T-helper 1 cell treated with Interleukin-12 subunit alpha and Interleukin-12 subunit beta and Interleukin-4 antibody, amounts not matched to agents 30 ng/mL and 1 ng/mL, for 36 hours (primary cell): ENCODE measurements around the gene CDH23. TPM values are rescaled to one million over a fixed set of nuclear protein-coding genes. Genes with fewer than 3 reads are reported as not detected.

Source experiments
- intact Hi-C: fragments of 100-400 bp; cut with micrococcal nuclease; formaldehyde crosslinking; loops from one replicate; pipeline ENCODE4 v1.15.1; 2024
- total RNA-seq: library from RNA; stranded (reverse); gene quantifications from 2 replicates; pipeline ENCODE4 v1.2.3, GENCODE V29; 2022

The CDH23 gene
- total RNA-seq, 1 donor from 2014 or later: 1.3 TPM

- intact Hi-C loops: no loop called here
Measured at GRCh38 chr10:71392292-71392691, 4.4 kb upstream of the CDH23 start.

DNA sequence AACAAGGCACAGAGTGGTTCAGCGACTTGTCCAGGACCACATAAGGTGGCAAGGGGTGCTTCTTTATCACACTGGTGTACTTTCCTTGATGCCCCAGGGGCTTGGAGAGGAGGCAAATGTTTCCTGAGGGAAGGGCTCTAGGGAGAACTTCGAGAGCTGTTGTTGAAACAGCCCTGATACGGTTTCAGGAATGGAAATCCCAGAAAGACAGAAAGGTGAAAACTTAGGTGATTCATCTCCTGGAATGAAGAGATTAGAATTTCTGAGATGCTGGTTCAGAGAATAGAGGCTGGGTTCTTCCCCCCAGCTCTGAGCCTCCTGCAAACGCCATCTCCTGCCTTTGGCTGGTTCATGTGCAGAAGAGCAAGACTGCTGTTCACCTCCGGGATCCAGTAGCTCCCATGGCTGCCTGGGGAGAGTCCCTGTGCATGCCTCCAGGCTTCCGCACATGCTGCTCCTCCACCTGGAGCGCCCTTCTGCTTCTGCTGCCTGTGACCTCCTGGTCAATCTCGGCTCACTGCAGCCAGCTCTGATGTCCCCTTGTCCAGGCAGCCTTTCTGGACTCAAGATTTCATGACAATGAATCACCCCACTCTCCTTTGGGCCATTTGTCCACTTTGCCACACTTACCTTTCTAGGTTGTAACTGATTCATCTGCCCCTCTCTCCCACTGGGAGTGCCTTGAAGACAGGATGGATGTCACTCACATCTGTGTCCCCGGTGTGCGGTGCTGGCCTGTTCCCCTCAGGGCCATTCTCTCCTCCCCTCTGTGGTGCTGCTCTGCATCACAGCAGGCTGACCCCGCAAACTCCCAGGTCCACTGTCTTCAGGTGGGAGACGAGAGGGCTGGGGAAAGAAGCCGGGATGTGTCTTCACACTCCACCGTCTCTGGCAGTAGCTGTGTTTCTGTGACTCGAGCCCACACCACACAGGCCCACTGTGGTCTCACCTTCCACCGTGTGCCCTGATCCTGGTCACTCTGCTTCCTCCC is 3.6 kb upstream of the CDH23 start:
- intact Hi-C loops: no loop called here

- intact Hi-C loops: no loop called here
Measured at GRCh38 chr10:71393841-71394475, 2.8 kb upstream of the CDH23 start.

DNA sequence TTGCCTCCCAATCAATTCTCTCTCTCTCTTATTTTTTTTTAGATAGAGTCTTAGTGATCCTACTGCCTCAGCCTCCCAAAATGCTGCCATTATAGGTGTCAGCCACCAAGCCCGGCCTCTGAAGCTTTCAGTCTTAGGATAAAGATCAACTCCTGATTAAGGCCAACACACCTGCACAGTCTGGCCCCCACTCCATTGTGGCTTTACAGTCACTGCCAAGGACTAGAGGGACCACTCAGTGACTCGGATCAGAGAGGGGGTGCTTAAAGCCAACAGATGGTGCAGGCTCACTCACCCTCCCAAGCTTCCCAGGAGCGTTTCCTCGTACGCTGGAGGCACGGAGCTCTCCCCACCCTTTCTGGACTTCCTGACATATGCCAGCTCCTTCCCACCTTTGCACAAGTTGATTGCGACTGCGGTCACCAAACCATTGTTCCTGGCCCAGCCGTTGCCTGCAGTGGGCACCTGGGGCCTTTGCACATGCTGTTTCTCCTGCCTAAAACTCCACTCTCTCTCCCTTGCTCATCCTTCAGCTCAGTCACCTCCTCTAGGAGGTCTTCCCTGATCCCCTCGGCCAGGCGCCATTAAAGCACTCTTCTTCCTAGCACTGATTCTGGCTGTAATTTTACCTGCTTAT is 1.7 kb upstream of the CDH23 start:
- intact Hi-C loops: no loop called here

DNA sequence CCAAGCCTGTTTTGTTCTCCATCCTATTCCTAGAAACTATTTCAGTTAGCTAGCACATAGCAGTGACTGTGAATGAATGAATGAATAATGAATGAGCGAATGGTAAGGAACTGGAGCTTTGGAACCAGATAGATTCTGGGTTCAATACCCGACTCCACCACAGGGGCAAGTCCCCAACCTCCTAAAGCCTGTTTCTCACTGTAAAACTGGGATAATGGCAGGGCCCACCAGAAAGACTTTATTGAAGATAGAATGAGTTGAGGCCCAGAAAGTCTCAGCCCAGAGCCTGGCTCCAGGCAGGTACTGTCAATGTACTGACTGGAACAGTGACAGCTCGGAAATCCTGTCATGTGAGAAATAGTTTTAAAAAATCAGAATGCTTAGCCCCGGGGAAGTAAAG is 1.1 kb upstream of the CDH23 start:
- intact Hi-C loops: no loop called here

GRCh38 chr10:71396084-71396710 is 523 bp upstream of the CDH23 start:
- intact Hi-C loops: no loop called here

DNA sequence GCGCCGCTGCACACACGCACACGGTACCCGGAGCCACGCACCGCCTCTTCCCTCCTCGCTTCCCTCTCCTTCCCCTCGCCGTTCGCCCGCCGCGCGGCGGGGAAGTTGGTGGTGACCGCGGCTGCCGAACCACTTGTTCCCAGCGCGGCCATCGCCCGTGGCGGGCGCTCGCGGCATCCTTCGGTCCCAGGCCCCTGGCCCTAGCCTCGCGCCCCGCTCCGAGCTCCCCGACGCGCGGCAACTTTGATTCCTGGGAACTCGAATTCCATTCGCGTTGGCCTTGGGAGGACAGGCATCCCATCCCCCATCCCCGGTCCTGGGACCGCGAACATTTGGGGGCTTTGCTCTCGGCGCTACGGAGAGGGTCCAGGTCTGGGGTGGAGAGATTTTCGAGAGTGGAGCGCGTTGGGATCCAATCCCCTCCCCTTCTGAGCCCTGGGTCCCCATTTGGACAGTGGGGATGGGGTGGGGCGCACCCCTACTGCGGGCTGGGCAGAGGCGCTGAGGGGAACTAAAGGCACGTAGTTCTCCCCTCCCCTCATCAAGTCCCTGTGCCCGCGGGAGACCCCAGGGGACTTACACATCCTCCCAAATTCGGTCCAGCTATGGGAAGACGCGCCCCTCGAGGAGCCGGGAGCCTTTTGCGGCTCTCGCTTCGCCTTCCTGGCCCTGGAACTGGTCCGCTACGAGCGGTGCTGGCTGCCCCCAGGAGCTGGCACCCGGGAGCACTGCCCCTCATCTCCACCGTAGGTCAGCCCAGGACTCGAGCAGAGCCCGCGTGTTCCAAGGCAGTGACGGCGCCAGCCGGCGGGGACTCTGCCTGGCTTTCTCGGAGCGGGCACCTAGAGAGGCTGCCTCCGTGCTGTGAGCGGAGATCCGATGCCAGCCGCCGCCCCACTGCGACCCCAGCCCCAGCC is 834 bp downstream of the CDH23 start:
- intact Hi-C loops: no loop called here

DNA sequence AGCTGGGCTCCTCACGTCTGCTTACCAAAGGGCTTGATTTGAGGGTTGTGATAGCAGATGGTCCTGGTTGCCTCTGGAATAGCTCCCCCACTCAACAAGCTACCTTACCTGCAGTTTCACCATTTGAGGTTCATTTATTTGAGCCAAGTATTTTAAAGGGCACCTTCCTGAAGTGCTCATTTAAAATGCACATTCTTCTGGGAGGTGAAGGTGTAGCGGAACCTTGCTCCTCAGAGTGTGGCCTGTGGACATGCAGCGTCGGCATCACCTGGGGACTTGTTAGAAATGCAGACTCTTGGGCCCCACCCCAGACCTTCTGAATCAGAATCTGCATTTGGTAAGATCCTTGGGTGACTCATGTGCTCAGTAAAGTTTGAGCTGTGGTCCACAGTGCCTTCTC is 2.3 kb downstream of the CDH23 start:
- intact Hi-C loops: no loop called here

DNA sequence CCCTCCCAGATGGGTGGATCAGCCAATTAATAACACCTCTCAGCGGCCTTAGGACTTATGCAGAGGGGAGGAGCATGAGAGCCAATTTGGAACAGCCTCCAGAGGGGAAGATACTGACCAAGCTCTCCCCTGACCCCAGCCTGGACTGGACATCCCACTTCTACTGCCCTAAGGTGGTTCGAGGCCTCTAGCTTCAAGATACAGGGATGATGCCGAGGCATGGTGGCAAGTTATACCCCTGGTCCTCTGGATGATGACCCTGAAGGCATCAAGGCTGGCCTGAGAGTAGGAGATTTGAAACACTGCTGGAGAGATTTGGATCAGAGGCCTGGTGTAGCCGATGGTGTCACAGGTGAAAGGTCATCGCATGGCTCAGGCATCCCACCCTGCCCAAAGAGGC is 3.2 kb downstream of the CDH23 start:
- intact Hi-C loops: no loop called here

DNA sequence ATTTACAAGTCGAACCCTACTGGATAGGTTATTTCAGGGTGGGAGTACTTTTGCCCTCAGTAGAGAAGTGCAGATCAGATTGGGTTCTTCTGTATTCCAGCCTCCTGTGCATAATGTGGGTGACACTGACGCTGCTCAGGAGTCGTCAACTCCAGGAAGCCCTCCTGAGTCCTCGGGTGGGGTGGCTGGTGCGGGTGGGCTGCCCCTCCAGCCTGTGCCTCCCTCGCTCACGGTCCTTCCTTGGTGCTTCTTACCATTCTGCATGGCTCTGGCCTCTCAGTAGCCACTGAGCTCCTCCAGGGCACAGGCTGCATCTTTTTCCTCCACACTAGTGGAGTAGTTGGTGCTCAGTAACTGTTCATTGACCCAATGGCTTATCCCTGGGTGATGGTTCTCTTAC is 4.3 kb downstream of the CDH23 start:
- intact Hi-C loops: no loop called here

DNA sequence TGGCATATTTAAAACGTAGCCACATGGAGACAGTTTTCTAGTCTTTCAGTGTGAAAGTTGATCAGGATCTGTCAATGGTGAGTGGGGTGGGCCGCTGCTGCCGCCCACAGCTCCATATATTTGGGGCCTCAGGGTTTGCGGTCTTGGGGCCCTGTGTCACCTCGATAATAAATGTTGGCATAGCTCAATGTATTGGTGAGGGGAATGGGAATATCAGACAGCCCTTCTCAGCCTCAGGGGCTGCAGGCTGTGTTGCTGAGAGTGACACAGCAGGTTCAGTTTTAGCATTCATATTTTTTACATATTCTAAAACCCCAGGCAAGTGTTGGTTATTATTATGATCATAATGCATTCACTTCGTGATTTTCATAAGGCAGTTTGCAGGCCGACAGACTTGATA is 5.3 kb downstream of the CDH23 start:
- intact Hi-C loops: no loop called here

- intact Hi-C loops: loop anchor here (2.0 kb wide), 1 partner anchor 70 kb away; no protein-coding TSS in a partner anchor
Measured at GRCh38 chr10:71404503-71405295, 8.0 kb downstream of the CDH23 start.

- intact Hi-C loops: no loop called here
Measured at GRCh38 chr10:71406878-71407277, 10.2 kb downstream of the CDH23 start.

DNA sequence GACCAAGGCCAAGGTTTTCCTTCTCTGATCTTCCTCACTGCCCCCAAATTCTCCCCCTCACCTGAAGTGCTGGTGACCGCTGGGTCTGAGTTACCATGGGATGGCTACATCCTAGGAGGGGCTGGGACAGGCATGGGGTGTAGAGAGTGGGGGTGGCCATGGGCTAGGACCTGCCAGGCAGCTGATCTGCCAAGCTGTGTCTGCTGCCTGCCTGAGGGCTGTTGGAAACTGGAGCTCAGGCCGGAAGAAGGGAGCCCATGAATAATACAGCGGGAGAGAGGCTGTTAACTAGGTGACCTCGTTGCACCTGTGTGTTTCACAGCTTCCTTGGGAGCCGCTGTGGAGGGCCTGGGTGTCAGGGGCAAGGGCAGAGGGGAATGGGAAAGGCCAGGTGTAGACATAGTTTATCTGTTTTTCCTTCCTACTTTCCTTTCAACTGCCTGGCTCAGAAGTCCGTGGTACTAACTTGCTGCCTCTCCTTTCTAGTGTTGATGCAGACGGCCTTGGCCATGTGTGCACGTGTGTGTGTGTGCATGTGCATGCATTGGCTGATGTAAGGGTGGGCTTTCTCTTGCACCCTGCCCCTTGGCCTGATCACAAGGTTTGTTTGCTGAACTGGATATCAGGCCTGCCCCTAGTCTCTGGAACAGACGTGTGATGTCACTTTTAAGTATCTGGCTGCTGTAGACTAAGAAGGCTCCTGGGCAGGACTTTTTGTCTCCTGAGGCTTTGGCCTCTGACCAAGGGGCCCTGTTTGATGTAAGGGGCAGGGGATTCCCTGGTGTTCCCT is 11.9 kb downstream of the CDH23 start:
- intact Hi-C loops: no loop called here

GRCh38 chr10:71409516-71410104 is 12.9 kb downstream of the CDH23 start:
- intact Hi-C loops: no loop called here

- intact Hi-C loops: no loop called here
Measured at GRCh38 chr10:71413581-71413980, 16.9 kb downstream of the CDH23 start.

DNA sequence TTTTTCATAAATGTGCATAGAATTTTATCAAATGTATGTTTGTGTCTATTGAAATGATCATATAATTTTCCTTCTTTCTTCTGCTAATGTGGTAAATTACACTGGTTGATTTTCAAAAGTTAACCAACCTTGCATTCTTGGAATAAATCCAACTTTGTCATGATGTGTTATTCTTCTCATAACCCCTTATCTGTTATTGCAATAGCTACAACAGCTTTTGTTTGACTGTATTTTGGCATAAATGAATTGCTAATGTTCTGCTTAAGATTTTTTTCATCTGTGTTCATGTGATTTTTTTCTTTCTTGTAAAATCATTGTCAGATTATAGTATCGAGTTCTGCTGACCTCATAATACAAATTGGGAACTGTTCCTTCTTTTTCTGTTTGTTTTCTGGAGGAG is 17.6 kb downstream of the CDH23 start:
- intact Hi-C loops: no loop called here

DNA sequence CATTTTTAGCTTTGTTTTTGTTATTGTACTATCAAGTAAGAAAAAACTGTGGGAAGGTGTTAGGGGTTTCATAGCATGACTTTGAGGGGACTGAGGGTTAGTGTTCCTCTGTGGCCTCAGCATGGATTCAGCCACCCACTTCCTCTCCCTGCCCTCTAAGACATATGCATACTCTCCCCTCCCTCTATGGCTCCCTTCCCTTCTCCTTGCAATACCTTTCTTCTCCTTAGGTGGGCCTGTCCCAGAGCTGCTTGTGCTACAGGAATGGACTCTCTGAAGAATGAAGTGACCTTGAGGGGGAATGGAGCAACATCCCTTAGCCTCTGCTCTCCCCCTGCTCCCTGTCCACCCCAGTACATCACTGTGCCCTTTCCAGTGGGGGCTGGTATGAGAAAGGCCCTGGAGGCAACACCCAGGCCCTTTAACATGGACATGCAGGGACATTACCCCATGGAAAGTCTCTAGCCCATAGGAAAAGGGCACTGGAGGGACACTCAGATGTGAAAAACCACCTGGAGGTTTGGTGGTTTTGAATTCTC is 22.4 kb downstream of the CDH23 start:
- intact Hi-C loops: no loop called here
